Neuronal stem cell (in vitro differentiated cells): ENCODE data around the gene MAP1B.

ENCODE experiments used
- DNase-seq: peaks from one replicate; pipeline ENCODE4 v3.0.0-alpha.2; 2013; ENCODE audit warnings: low spot score
- H2AFZ ChIP-seq: one replicate; pipeline ENCODE4 v1.6.1; 2013; ENCODE audit warnings: mild to moderate bottlenecking, low read length, inconsistent platforms
- H2AK5ac ChIP-seq: 2 replicates; pipeline ENCODE4 v1.6.1; 2013; ENCODE audit warnings: low read depth, mild to moderate bottlenecking, inconsistent platforms, low read length, moderate library complexity, mixed read lengths
- H2BK120ac ChIP-seq: 2 replicates; pipeline ENCODE4 v1.6.1; 2013; ENCODE audit warnings: low read depth, mild to moderate bottlenecking, inconsistent platforms, low read length, moderate library complexity, mixed read lengths
- H2BK12ac ChIP-seq: one replicate; pipeline ENCODE4 v1.6.1; 2013; ENCODE audit warnings: low read length, inconsistent platforms
- H2BK15ac ChIP-seq: 2 replicates; pipeline ENCODE4 v1.6.1; 2013; ENCODE audit warnings: mild to moderate bottlenecking, low read length, inconsistent platforms, mixed read lengths
- H2BK5ac ChIP-seq: one replicate; pipeline ENCODE4 v1.6.1; 2013; ENCODE audit warnings: inconsistent platforms, mild to moderate bottlenecking, low read length, moderate library complexity
- H3K14ac ChIP-seq: one replicate; pipeline ENCODE4 v1.6.1; 2013; ENCODE audit warnings: low read length, inconsistent platforms
- H3K18ac ChIP-seq: 2 replicates; pipeline ENCODE4 v1.6.1; 2013; ENCODE audit warnings: low read length, inconsistent platforms
- H3K23ac ChIP-seq: 2 replicates; pipeline ENCODE4 v1.6.1; 2013; ENCODE audit warnings: low read depth, mild to moderate bottlenecking, mixed read lengths, low read length, inconsistent platforms; ENCODE audit not compliant: poor library complexity
- H3K27ac ChIP-seq: replicated peaks from 3 replicates; pipeline ENCODE4 v1.5.1; 2013; ENCODE audit warnings: low read length, inconsistent platforms
- H3K27me3 ChIP-seq, 3 experiments: 2 replicates each; pipeline ENCODE4 v1.6.1; 2013; ENCODE audit warnings: low read length in 3 of 3, mild to moderate bottlenecking in 2 of 3, inconsistent platforms in 1 of 3, low read depth in 1 of 3, mixed read lengths in 1 of 3, moderate library complexity in 1 of 3; ENCODE audit not compliant: control insufficient read depth in 3 of 3, insufficient read depth in 3 of 3
- H3K36me3 ChIP-seq, 2 donors: replicated peaks in 1 of 2; 2 replicates each; pipeline ENCODE4 v1.6.1; 2013; ENCODE audit warnings: low read length in 2 of 2; ENCODE audit not compliant: control insufficient read depth in 2 of 2, insufficient read depth in 2 of 2
- H3K4ac ChIP-seq: 2 replicates; pipeline ENCODE4 v1.6.1; 2013; ENCODE audit warnings: inconsistent platforms, mild to moderate bottlenecking, low read length, moderate library complexity
- H3K4me1 ChIP-seq, 2 donors: 1 replicate in 1 of 2; 2 replicates in 1 of 2; pipeline ENCODE4 v1.6.1; 2013; ENCODE audit warnings: low read length in 2 of 2, low read depth in 1 of 2; ENCODE audit not compliant: control insufficient read depth in 2 of 2, insufficient read depth in 1 of 2
- H3K4me2 ChIP-seq: one replicate; pipeline ENCODE4 v1.6.1; 2013; ENCODE audit warnings: mild to moderate bottlenecking, low read length, inconsistent platforms; ENCODE audit not compliant: insufficient read depth, poor library complexity, severe bottlenecking
- H3K4me3 ChIP-seq, 2 donors: 2 replicates each; pipeline ENCODE4 v1.5.1; 2013; ENCODE audit warnings: low read length in 2 of 2, mild to moderate bottlenecking in 2 of 2, inconsistent platforms in 1 of 2, moderate library complexity in 1 of 2
- H3K79me1 ChIP-seq: one replicate; pipeline ENCODE4 v1.6.1; 2013; ENCODE audit warnings: low read depth, mild to moderate bottlenecking, inconsistent platforms, low read length, moderate library complexity
- H3K9ac ChIP-seq: one replicate; pipeline ENCODE4 v1.6.1; 2013; ENCODE audit warnings: mild to moderate bottlenecking, low read depth, low read length, inconsistent platforms; ENCODE audit not compliant: poor library complexity
- H3K9me3 ChIP-seq, 2 donors: replicated peaks in 1 of 2; 2 replicates each; pipeline versions ENCODE3 to v1.6.1; 2013; ENCODE audit warnings: low read length in 2 of 2, mild to moderate bottlenecking in 2 of 2, inconsistent platforms in 1 of 2, low read depth in 1 of 2, mixed read lengths in 1 of 2, moderate library complexity in 1 of 2; ENCODE audit not compliant: control insufficient read depth in 2 of 2, insufficient read depth in 1 of 2
- H4K8ac ChIP-seq: one replicate; pipeline ENCODE4 v1.6.1; 2013; ENCODE audit warnings: low read depth, mild to moderate bottlenecking, inconsistent platforms, low read length, moderate library complexity
- H4K91ac ChIP-seq: one replicate; pipeline ENCODE4 v1.6.1; 2013; ENCODE audit warnings: low read length, low read depth, mild to moderate bottlenecking, inconsistent platforms; ENCODE audit not compliant: poor library complexity
- WGBS, 2 donors: extraction: QIAGEN DNeasy Blood & Tissue Kit; methylation state at CpG; one replicate each; pipeline ENCODE4 v1.1.7; 2013; ENCODE audit warnings: missing lambda C conversion rate in 2 of 2, mixed read lengths in 1 of 2; ENCODE audit not compliant: insufficient read length in 2 of 2, insufficient replicate concordance in 1 of 2; ENCODE audit errors: extremely low coverage in 2 of 2; 5-methylcytosine and 5-hydroxymethylcytosine counted together

The MAP1B gene

DNA sequence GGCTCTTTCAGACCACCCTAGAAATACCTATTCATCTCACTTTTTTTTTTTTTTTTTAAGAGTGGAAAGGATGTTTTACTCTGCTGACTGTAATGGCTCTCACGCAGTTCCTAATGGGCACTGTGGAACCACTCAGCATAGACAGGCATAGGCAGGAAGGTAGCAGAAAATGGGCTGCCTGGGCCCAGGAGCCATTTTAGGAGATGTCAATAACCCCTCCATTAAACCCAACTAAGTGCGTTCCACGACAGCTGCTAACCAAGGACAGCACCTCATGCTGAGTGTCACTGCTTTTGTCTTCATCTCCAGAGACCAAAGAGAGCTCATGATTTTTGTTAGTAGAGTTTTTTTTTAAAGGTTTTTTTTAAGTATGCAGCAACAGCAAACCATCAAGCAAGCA lies 15.3 kb downstream of the MAP1B start:
- WGBS, 2 donors: no CpG with 5 or more reads among the region's 3 CpGs
- H3K79me1 ChIP-seq: peaks cover 3% of the 10 kb centered on the region
- peaks cover 3 to 16% of the 10 kb centered on the region in 2 donors for H3K9me3 ChIP-seq
- no peak overlapping the region for H2BK15ac ChIP-seq
- DNase-seq: no peak
- no peak overlapping the region for H3K14ac ChIP-seq
- no peak overlapping the region for H2BK5ac ChIP-seq
- no peak overlapping the region for H3K4ac ChIP-seq
- no peak overlapping the region for H3K27ac ChIP-seq
- no peak overlapping the region for H3K23ac ChIP-seq
- no peaks in the 10 kb centered on the region for H3K27me3 ChIP-seq
- no peak overlapping the region for H2AFZ ChIP-seq
- no peak overlapping the region for H3K9ac ChIP-seq
- H3K36me3 ChIP-seq: peaks cover 7 to 77% of the 10 kb centered on the region in 2 donors
- H3K18ac ChIP-seq: no peak overlapping the region
- H3K4me1 ChIP-seq: peaks cover 26 to 49% of the 10 kb centered on the region in 2 donors
- no peak overlapping the region for H4K8ac ChIP-seq
- H4K91ac ChIP-seq: no peak overlapping the region
- H2BK12ac ChIP-seq: no peak overlapping the region
- H2BK120ac ChIP-seq: no peak overlapping the region
- H3K4me3 ChIP-seq: no peak overlapping the region
- H2AK5ac ChIP-seq: no peak overlapping the region
- H3K4me2 ChIP-seq: no peak overlapping the region

DNA sequence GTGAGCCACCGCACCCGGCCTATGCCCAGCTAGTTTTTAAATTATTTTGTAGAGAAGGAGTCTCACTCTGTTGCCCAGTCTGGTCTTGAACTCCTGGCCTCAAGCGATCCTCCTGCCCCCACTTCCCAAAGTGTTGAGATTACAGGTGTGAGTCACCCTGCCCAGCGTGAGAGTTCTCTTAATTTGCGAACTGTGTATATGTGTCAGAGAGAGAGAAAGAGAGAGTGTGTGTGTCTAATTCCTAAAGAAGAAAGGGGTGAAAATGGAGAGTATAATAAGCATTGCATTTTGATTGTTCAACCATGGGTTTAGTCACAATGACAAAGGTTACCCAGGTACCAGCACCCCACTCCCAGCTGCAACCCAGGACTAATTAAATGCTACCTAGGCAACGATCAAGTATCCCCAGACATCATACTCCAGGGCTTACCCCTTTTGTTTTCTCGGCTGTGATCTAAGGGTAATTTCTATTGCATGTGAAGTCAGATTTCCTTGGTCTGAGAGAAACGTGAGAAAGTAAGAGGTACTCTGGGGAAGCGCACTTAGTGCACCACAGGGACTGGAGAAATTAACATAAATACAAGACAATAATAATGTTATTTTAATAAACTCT lies 16.6 kb downstream of the MAP1B start:
- H3K9me3 ChIP-seq: peaks cover 3 to 11% of the 10 kb centered on the region in 2 donors
- H3K27ac ChIP-seq: no peak overlapping the region
- H3K4me1 ChIP-seq: peaks cover 26 to 49% of the 10 kb centered on the region in 2 donors
- H3K14ac ChIP-seq: no peak overlapping the region
- H4K8ac ChIP-seq: no peak overlapping the region
- peaks cover 6 to 77% of the 10 kb centered on the region in 2 donors for H3K36me3 ChIP-seq
- H2AK5ac ChIP-seq: no peak overlapping the region
- no peak overlapping the region for H3K23ac ChIP-seq
- no peak overlapping the region for H3K4me2 ChIP-seq
- no peak overlapping the region for H2BK15ac ChIP-seq
- no peaks in the 10 kb centered on the region for H3K27me3 ChIP-seq
- WGBS, 2 donors: no CpG with 5 or more reads among the region's 9 CpGs
- no peak overlapping the region for H3K4me3 ChIP-seq
- H2BK12ac ChIP-seq: no peak overlapping the region
- H3K79me1 ChIP-seq: peaks cover 3% of the 10 kb centered on the region
- no peak overlapping the region for H3K9ac ChIP-seq
- H3K4ac ChIP-seq: no peak overlapping the region
- no peak overlapping the region for H2AFZ ChIP-seq
- DNase-seq: no peak
- no peak overlapping the region for H2BK5ac ChIP-seq
- no peak overlapping the region for H3K18ac ChIP-seq
- H2BK120ac ChIP-seq: no peak overlapping the region
- H4K91ac ChIP-seq: no peak overlapping the region

DNA sequence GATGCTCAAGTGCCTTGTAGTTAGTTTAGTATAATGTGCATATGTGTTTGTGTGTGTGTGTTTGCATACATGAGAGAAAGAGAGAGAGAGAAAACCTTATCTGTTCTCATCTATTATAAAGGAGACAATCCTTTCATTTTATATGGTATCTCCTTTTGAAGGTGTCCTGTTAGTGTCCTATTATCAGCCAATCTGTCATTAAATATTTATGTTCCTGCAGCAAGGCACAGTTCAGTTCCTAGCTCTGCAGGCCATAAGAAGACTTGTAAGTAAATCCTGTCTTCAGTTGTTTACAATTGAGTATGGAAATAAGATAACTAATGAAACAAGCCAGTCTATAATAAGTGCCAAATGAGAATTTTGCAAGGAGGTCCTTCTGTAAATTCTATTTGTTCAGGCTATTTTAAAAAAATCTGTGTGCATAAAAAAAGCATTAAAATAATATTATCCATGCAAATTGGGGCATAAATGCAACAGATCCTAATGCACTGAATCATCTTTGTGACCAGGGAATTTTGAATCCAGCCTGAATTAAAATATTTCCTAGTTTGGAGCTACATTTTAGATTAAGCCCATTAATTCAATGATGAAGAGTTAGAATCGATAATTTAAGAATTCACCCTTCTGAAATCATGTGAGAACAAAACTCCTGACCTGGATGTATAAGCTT lies 18.1 kb downstream of the MAP1B start:
- no peak overlapping the region for H3K9ac ChIP-seq
- H3K9me3 ChIP-seq: peaks cover 0 to 5% of the 10 kb centered on the region in 2 donors
- H3K18ac ChIP-seq: no peak overlapping the region
- no peak overlapping the region for H3K4me2 ChIP-seq
- H2BK15ac ChIP-seq: no peak overlapping the region
- no peak overlapping the region for H3K14ac ChIP-seq
- no peak overlapping the region for H2BK120ac ChIP-seq
- H3K4ac ChIP-seq: no peak overlapping the region
- H2AFZ ChIP-seq: no peak overlapping the region
- H3K27ac ChIP-seq: no peak overlapping the region
- no peak overlapping the region for H4K91ac ChIP-seq
- no peak overlapping the region for H2BK5ac ChIP-seq
- no peak overlapping the region for H4K8ac ChIP-seq
- H3K4me1 ChIP-seq: peaks cover 26 to 44% of the 10 kb centered on the region in 2 donors
- H3K79me1 ChIP-seq: peaks cover 3% of the 10 kb centered on the region
- no peak overlapping the region for H2AK5ac ChIP-seq
- H3K36me3 ChIP-seq: peaks cover 3 to 77% of the 10 kb centered on the region in 2 donors
- no peak overlapping the region for H2BK12ac ChIP-seq
- no peak for DNase-seq
- H3K27me3 ChIP-seq: no peaks in the 10 kb centered on the region
- no peak overlapping the region for H3K23ac ChIP-seq
- no peak overlapping the region for H3K4me3 ChIP-seq
- no CpG with 5 or more reads among the region's 1 CpG for WGBS, 2 donors

DNA sequence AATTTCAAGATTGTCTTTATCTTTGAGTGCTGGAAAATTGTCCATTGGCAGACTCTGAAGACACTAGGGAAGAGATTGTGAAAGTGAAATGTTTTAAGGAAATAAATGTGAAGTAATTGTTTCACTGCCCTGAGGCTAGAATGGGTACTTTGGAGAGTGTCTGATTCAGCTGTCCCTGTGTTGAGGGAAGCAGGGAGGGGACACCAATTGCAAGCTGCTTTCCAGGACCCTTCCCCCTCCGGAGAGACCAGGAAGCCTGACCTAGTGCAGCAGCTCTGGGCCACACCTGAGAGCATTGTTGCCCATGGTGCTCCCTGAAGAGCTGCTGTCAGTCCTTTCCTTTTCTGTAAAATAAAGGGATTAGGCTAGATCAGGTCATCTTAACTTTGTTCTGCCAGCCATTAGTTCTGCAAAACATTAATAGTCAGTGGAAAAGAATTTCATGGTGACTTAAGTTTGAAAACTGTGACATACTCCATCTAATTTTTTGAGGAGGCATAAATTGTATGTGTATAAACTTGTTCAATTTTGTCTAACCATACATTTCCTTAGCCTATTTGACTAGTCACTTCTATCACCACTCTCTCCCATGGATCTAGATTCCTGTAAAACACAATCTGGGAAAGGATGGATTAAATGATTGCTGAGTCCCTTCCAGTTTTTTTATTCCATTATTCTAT lies 18.8 kb downstream of the MAP1B start:
- WGBS, 2 donors: no CpG with 5 or more reads among the region's 1 CpG
- Histone ChIP-seq H4K91ac (no peak overlapping the region), H4K8ac (no peak overlapping the region), H3K23ac (no peak overlapping the region), H3K4me3 (no peak overlapping the region), H3K27me3 (no peaks in the 10 kb centered on the region), H3K27ac (no peak overlapping the region), H3K4me1 (peaks cover 23 to 38% of the 10 kb centered on the region in 2 donors), H3K9me3 (peaks cover 0 to 5% of the 10 kb centered on the region in 2 donors), H2BK15ac (no peak overlapping the region), H2BK120ac (no peak overlapping the region), H3K14ac (no peak overlapping the region), H2AK5ac (no peak overlapping the region), H2AFZ (no peak overlapping the region), H3K4ac (no peak overlapping the region), H3K79me1 (peaks cover 3% of the 10 kb centered on the region), H3K9ac (no peak overlapping the region), H3K18ac (no peak overlapping the region), H3K36me3 (peaks cover 3 to 78% of the 10 kb centered on the region in 2 donors), H3K4me2 (no peak overlapping the region), H2BK12ac (no peak overlapping the region), H2BK5ac (no peak overlapping the region)
- DNase-seq: no peak
